GM19099 (cell line): ENCODE data around the gene COL9A3.

Source experiments
- POLR2A ChIP-seq: IDR thresholded peaks from 3 replicates; pipeline ENCODE4 v1.6.1; 2011; ENCODE audit warnings: low read depth; ENCODE audit not compliant: insufficient read length; ENCODE audit errors: extremely low read depth

COL9A3 gene

DNA sequence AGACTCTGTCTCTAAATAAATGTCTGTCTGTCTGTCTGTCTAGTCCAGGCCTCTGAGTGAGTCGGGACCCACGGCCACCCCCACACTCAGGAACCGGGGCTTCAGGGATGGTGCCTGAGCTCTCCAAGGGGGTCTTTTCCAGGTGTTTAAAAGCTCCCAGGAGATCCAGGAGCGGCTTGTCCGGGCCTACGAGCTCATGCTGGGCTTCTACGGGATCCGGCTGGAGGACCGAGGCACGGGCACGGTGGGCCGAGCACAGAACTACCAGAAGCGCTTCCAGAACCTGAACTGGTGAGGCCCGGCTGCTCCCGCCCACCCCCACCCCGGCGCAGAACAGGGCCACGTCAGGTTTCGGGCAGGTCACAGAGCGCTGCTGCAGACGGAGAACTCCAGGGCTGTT lies 5.5 kb upstream of the COL9A3 start:
- no peak for TF ChIP-seq POLR2A

DNA sequence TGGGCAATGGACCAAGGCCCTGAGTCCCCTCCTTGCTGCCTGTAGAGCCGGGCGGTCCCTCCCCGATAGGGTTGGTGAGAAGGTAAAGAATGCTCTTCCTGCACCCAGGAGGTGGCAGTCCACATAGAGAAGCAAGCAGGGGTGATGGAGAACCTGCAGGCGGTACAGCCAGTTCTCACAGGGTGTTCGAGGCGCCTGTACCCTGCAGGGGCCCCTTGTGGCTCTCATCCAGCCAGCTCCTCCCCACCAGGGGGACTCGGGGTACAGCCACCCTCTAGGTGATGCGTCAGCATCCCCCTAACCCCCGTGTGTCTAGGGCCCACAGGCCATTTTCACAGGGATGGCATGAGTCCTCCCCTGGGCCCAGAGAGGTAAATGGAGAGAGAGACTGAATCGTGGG lies 5.1 kb upstream of the COL9A3 start:
- TF ChIP-seq POLR2A: no peak

DNA sequence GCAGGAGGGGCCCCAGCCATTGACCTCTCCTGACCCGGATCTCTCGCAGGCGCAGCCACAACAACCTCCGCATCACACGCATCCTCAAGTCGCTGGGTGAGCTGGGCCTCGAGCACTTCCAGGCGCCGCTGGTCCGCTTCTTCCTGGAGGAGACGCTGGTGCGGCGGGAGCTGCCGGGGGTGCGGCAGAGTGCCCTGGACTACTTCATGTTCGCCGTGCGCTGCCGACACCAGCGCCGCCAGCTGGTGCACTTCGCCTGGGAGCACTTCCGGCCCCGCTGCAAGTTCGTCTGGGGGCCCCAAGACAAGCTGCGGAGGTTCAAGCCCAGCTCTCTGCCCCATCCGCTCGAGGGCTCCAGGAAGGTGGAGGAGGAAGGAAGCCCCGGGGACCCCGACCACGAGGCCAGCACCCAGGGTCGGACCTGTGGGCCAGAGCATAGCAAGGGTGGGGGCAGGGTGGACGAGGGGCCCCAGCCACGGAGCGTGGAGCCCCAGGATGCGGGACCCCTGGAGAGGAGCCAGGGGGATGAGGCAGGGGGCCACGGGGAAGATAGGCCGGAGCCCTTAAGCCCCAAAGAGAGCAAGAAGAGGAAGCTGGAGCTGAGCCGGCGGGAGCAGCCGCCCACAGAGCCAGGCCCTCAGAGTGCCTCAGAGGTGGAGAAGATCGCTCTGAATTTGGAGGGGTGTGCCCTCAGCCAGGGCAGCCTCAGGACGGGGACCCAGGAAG lies 4.5 kb upstream of the COL9A3 start:
- TF ChIP-seq POLR2A: no peak

DNA sequence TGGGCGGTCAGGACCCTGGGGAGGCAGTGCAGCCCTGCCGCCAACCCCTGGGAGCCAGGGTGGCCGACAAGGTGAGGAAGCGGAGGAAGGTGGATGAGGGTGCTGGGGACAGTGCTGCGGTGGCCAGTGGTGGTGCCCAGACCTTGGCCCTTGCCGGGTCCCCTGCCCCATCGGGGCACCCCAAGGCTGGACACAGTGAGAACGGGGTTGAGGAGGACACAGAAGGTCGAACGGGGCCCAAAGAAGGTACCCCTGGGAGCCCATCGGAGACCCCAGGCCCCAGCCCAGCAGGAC lies 4.0 kb upstream of the COL9A3 start:
- no peak for TF ChIP-seq POLR2A

DNA sequence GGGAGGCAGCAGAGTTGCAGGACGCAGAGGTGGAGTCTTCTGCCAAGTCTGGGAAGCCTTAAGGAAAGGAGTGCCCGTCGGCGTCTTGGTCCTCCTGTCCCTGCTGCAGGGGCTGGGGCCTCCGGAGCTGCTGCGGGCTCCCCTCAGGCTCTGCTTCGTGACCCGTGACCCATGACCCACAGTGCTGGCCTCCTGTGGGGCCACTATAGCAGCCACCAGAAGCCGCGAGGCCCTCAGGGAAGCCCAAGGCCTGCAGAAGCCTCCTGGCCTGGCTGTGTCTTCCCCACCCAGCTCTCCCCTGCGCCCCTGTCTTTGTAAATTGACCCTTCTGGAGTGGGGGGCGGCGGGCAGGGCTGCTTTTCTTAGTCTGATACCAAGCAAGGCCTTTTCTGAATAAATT lies 3.3 kb upstream of the COL9A3 start:
- TF ChIP-seq POLR2A: no peak

DNA sequence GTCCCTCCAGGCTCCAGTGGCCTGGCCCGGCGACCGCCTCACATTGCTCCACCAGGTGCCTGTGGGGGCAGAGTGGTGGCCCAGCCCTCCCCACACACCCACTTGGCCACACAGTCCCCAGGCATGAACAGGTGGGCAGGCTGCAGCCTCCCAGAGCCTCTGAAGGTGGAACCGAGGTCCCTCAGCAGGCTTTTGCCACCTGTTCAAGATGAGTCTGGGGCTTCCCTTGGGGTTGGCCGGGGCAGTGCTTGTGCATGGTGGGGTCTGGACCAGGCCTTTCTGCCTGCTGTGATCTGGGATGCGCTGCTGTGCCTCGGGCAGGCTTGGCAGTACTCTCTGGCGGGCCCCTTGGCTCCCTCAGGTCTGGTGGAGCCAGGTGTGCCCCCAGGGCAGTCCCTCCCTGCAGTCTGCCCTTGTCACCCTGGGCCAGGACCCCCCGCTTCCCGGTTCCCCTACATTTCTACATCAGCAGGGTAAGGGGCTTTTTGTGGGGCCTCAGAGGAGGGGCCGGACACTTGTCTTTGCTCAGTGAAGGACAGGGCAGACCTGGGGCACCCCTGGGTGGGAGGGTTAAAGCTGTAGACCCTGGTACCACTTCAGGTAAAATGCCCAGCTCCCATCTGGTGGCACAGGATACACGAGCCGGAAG lies 2.7 kb upstream of the COL9A3 start:
- no peak for TF ChIP-seq POLR2A

DNA sequence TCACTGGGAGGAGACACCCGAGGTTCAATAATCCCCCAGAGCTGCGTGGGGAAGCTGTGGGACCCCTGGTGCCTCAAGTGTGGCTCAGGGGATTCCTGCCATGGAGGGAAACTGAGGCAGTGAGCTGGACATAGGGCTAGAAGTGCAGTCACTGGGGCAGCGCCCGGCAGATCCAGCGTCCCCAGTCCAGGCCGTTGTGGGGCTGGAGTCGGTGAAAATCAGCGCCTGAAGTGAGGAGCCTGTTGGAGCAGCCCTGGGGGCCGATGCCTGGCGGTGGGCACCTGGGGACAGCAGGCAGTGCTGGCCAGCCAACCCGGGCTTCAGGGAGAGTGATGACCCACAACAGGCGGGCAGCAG lies 2.2 kb upstream of the COL9A3 start:
- TF ChIP-seq POLR2A: no peak

DNA sequence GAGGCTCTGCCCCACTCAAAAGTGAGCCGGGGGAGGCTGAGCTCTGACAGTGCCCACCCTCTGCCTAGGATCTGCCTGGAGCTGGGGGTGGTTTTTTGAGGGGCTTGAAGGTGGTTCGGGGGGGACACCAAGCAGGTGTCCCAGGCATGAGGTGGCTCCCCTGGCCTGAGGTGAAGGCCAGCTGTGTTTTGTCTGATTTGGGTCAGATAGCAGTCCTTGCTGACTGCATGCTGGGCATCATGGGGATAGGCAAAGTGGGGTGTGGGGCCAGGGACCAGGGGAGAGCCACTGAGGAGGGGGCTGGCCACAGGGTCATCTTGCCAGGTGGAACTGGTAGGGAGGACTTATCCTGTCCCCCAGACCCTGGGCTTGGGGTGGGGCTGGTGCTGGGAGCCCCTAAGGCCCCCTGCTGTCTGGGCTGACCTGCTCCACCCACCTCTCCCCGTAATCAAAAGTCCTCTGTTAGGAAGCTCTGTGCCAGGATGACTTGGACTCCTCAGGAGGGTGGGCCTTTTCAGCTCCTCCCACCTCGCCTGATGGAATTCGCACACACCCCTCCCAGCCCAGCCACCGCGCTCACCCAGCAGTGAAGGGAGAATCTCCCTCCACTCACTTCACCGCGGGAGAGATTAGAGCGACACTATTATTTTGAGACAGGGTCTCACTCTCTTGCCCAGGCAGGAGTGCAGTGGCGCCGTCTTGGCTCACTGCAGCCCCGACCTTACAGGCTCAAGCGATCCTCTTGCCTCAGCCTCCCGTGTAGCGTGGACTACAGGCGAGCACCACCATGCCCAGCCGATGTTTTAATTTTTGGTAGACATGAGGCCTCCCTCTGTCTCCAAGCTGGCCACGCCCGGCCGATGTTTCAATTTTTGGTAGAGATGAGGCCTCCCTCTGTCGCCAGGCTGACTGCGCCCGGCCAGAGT lies 1.5 kb upstream of the COL9A3 start:
- no peak for TF ChIP-seq POLR2A

DNA sequence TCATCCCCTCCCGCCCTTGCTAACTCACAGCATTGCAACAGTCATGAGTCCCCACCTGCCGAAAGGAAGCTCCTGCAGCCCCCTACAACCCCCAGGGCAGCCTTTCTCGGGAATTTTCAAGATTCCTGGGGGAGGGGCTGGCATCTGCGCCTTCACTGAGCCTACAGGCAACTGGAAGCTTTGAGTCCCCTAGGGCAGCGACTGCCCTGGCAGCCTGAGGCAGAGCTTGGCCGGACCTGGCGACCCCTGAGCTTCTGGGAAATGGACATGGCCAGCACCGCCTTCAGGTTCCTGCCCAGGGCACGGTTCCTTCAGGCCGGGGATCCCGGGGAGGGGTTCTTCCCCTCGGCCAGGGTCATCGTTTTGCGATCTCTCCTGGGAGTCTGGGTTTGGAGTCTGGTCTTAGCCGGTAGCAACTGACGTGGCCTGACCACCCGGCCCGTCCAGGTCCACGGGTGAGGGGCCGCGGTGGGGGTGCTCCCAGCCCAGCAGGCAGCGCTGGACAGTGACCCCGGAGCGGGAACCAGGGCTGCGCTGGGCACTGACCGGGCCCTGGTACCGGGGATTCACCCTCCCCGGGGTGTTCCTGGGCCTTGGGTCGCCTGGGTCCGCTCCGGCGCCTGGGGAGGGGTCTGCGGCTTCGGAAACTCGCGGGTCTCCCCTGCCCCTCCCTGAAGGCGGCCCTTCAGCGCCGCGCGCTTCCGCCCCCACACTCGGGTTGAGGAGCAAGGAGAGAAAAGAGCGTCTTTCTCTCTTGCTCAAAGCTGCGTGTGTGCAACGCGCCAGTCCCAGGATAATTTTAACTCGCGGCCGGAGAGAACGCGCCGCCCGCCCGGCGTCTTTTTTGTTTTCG lies 593 bp upstream of the COL9A3 start:
- TF ChIP-seq POLR2A: no peak

DNA sequence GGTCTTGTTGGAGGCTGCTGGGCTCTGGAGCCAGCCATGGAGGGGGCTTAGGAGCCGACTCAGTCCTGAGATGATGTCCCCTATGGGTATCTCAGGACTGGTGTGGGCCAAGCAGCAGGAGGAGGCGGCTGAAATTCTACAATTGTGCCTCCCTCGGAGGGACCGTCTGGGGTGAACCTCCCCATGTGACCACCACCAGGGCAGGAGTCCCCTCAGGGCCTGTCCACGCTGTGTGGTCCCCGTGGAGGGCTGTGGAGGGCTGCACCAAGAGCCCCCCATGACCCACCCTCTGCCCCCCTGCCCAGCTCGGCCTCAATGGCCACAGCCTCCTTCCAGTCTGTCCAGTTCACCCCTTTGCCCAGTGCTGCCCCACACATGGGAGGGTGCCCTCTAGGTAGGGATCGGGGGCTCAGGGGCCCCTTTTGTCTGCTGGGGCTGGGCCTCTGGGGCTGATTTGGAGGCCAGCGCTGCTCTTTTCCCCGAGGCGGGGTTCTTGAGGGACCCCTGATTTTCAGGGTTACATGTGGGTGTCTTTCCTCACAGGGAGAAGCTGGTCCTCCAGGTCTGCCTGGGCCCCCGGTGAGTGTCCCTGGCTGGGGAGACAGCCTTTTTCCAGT lies 1.2 kb downstream of the COL9A3 start:
- no peak for TF ChIP-seq POLR2A

DNA sequence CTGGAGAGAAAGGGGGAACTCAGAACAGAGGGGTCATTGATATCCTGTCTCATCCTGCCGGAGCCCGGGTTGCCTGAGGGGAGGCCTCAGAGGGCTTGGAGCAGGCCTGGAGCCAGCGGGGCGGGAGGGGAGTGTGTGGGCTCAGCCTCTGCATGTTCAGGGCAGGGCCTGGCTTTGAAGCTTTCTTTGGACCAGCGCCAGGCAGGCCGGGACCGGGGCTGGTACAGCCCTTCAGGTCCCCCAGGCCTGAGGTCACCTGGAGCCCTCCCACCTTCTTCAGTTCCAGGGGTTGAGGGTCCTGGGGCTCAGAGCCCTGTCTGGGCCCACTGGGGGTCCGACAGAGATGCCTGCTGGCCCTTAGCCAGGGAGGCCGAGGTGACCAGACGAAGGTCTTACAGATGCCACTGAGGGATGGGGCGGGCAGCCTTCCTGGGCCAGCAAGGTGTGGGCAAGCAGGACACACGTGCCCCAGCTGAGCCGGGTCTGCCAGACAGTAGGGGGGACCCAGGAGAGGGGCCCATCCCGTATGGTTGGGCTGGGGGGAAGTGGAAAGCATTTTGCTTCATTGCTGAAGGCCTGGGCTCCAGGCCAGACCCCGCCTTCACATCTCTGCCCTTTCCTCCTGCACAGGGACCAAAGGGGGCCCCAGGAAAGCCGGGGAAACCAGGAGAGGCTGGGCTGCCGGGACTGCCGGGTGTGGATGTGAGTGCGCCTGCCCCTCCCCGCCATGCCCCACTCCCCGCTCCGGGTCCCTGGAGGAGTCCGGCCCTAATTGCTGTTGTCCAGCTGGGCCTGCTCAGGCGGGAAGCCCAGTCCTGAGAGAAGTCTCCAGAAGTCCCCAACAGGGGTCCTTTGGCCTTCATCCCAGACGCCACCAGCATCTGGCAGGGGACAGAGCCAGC lies 2.0 kb downstream of the COL9A3 start:
- TF ChIP-seq POLR2A: no peak

DNA sequence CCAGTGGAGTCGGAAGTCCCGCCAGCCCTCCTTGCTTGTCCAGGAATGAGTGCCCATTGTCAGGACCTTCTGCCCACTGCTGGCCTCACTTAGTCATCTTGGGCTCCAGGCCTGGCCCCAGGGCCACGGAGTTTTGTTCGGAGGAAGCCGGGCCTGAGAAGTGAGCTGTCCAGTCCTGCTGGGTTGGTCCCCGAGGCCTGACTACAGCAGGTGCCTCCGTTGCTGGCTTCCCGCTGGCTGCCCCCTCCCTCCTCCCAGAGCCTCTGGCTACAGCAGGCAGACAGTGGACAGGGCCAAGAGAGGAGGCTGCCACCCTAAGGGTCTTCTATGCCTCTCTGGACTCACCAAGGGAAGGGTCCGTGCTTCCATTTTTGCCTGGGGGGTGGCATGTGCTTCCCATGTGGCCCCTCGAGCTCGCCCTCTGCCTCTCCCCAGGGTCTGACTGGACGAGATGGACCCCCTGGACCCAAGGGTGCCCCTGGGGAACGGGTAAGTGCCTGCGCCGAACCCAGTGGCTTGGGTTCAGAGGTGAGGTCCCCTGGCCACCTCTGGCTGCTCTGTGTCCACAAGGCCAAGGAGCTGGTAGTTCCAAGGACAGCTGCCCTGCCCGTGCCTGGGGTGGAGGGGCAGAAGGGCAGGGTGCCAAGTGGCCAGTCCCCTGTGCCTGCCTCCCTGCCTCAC lies 2.8 kb downstream of the COL9A3 start:
- TF ChIP-seq POLR2A: no peak
